ENCODE data around the gene ZNF584.
"Not testable (repeated sequence)": the region's sequence is repeated elsewhere in the genome, so short reads cannot be mapped to it uniquely, and the experiment has no call there.

ZNF584 gene

GRCh38 chr19:58386576-58387337 is 21.7 kb upstream of the ZNF584 start, which contains the start of gene RPS5:
Gene RPS5 (plus strand): TSS chr19:58387269. CDS start chr19:58388138, 869 bp downstream.
- DNase-seq, result peak; percentile 95

GRCh38 chr19:58387338-58388174 is 20.9 kb upstream of the ZNF584 start:
- no peak for DNase-seq

GRCh38 chr19:58388175-58388526 is 20.3 kb upstream of the ZNF584 start:
- no peak for DNase-seq

- DNase-seq, result no peak
Measured at GRCh38 chr19:58392945-58393724, 15.3 kb upstream of the ZNF584 start.

- no peak for DNase-seq
Measured at GRCh38 chr19:58393725-58394033, 14.8 kb upstream of the ZNF584 start.

- DNase-seq, result no peak
Measured at GRCh38 chr19:58394821-58395219, 13.6 kb upstream of the ZNF584 start.

- no peak for DNase-seq
Measured at GRCh38 chr19:58395220-58395978, 13.1 kb upstream of the ZNF584 start, which contains the start of gene RNF225. Gene RNF225 (plus strand): TSS chr19:58395656. CDS start chr19:58396090, 434 bp downstream.

- no peak for DNase-seq
Measured at GRCh38 chr19:58395979-58396627, 12.3 kb upstream of the ZNF584 start.

GRCh38 chr19:58396691-58397532 is 11.5 kb upstream of the ZNF584 start:
- DNase-seq, result no peak

GRCh38 chr19:58397533-58398037 is 10.9 kb upstream of the ZNF584 start:
- no peak for DNase-seq

GRCh38 chr19:58398087-58398486 is 10.4 kb upstream of the ZNF584 start:
- no peak for DNase-seq

- no peak for DNase-seq
Measured at GRCh38 chr19:58398545-58398944, 9.9 kb upstream of the ZNF584 start.

- no peak for DNase-seq
Measured at GRCh38 chr19:58399903-58400302, 8.5 kb upstream of the ZNF584 start.

GRCh38 chr19:58400316-58400915 is 8.0 kb upstream of the ZNF584 start:
- DNase-seq, result peak; percentile 17

GRCh38 chr19:58400916-58401839 is 7.3 kb upstream of the ZNF584 start:
- peak; percentile 97 for DNase-seq

GRCh38 chr19:58401840-58402421 is 6.5 kb upstream of the ZNF584 start:
- DNase-seq, result no peak

- DNase-seq, result not testable (repeated sequence)
Measured at GRCh38 chr19:58403920-58404478, 4.5 kb upstream of the ZNF584 start.
